ENCODE measurements around the gene ARID5B.

ARID5B gene

GRCh38 chr10:61949687-61950086 lies 48.2 kb downstream of the ARID5B start:
- Histone ChIP-seq H3K4me3 (ENCODE audit: low read depth, low read length) (no peak overlapping the region), H3K9me3 (ENCODE audit: control insufficient read depth, insufficient read depth, low read depth, low read length) (no peaks in the 10 kb centered on the region), H3K4me1 (ENCODE audit: control insufficient read depth, insufficient read depth, low read length) (peaks cover 16% of the 10 kb centered on the region), H3K36me3 (ENCODE audit: control insufficient read depth in 2 of 2, insufficient read depth in 1 of 2, low read length in 2 of 2) (peaks cover 8 to 15% of the 10 kb centered on the region in 2 experiments; a peak in 2 of 3 replicates), H3K27ac (ENCODE audit: extremely low read depth, low read depth, low read length) (no peak overlapping the region)
- ChIA-PET CTCF (interaction anchor here (0.5 kb wide), 1 partner anchor 52 kb away, joined by 3 read pairs; no protein-coding TSS in a partner anchor), POLR2A (no interaction called here)
- TF ChIP-seq ZBTB49 (tag by site-specific recombination; IDR thresholded peaks at IDR 0.05; ENCODE audit: low read depth) (no peak), PRDM2 (tag by site-specific recombination; IDR thresholded peaks at IDR 0.05; ENCODE audit: borderline replicate concordance) (no peak), KLF7 (tag by site-specific recombination; IDR thresholded peaks at IDR 0.05; ENCODE audit: borderline replicate concordance) (no peak), ZNF140 (tag by site-specific recombination; IDR thresholded peaks at IDR 0.05) (no peak), ZNF701 (tag by site-specific recombination; IDR thresholded peaks at IDR 0.05) (no peak), ZXDB (tag by site-specific recombination; IDR thresholded peaks at IDR 0.05) (no peak), ZNF362 (tag by site-specific recombination; IDR thresholded peaks at IDR 0.05) (no peak), ZNF133 (tag by site-specific recombination; IDR thresholded peaks at IDR 0.05) (no peak), ZNF280D (tag by site-specific recombination; IDR thresholded peaks at IDR 0.05) (no peak), ZNF18 (tag by site-specific recombination; IDR thresholded peaks at IDR 0.05) (no peak), ZNF488 (tag by site-specific recombination; IDR thresholded peaks at IDR 0.05) (no peak), ZFP69B (tag by site-specific recombination; IDR thresholded peaks at IDR 0.05) (no peak), ZNF132 (tag by site-specific recombination; IDR thresholded peaks at IDR 0.05; ENCODE audit: borderline replicate concordance) (no peak), ZNF677 (tag by site-specific recombination; IDR thresholded peaks at IDR 0.05) (no peak), ZNF341 (tag by site-specific recombination; IDR thresholded peaks at IDR 0.05; ENCODE audit: low read depth) (no peak), ZBTB48 (tag by site-specific recombination; IDR thresholded peaks at IDR 0.05) (no peak), ZNF214 (tag by site-specific recombination; IDR thresholded peaks at IDR 0.05; ENCODE audit: borderline replicate concordance) (no peak), ZNF837 (tag by site-specific recombination; IDR thresholded peaks at IDR 0.05) (no peak)

Data from HEK293 (cell line).